K562 (cell line): ENCODE data around the gene C1QTNF12. TPM values are rescaled to one million over a fixed set of nuclear protein-coding genes. Genes with fewer than 3 reads are reported as not detected.

Experiments
- ATAC-seq: fragments of 200-7000 bp; cut with Tn5 transposase; 3 replicates; pipeline ENCODE4 v1.9.1; 2020; ENCODE audit warnings: moderate library complexity
- BruUV-seq: library from RNA; stranded (reverse); fragments of 400-500 nt; replicated peaks from 2 replicates; lab custom pipeline; 2021; lab: Mats Ljungman, UMichigan
- CTCF ChIA-PET: fragments of 300-600 bp; formaldehyde crosslinking; extraction: SDS; loops from one replicate; lab custom pipeline; 2021; ENCODE audit warnings: low intra/inter-chr PET ratio; lab: Yijun Ruan, JAX
- POLR2A ChIA-PET: fragments of 300-600, 350-650 bp; sonication (Branson Sonifier 250); formaldehyde crosslinking; extraction: SDS; loops from one replicate; lab custom pipeline; 2021; ENCODE audit warnings: antibody characterized with exemption, inconsistent platforms; lab: Yijun Ruan, JAX
- DNase-seq, 4 experiments: peaks; one replicate each; pipeline versions ENCODE4 v3.0.0 to v3.0.0-alpha.2; 2011 to 2018; ENCODE audit warnings: low spot score in 3 of 4, mixed read lengths in 3 of 4; ENCODE audit errors: extremely low read depth in 1 of 4
- FAIRE-seq: peaks from 2 replicates; lab custom pipeline; 2011; peaks lifted over from hg19 to GRCh38; lab: Jason Lieb, UNC
- H2AFZ ChIP-seq: 2 replicates; pipeline ENCODE4 v1.6.0; 2011; ENCODE audit warnings: low read depth, low read length, control low read depth, inconsistent platforms
- H3K27ac ChIP-seq: fragments of 200-600 bp; 3 replicates; pipeline ENCODE4 v1.8.0; 2011; ENCODE audit warnings: low read depth, mild to moderate bottlenecking, control low read depth, inconsistent platforms, low read length, moderate library complexity, mixed read lengths; ENCODE audit errors: extremely low read depth
- H3K27me3 ChIP-seq, 2 experiments: fragments of 300-600 bp in 1 of 2; 2 replicates in 1 of 2; 3 replicates in 1 of 2; pipeline versions ENCODE4 v1.6.0 to v1.8.0; 2011; ENCODE audit warnings: inconsistent platforms in 2 of 2, low read length in 2 of 2, mild to moderate bottlenecking in 1 of 2, mixed read lengths in 1 of 2, moderate library complexity in 1 of 2; ENCODE audit not compliant: control insufficient read depth in 2 of 2, insufficient read depth in 2 of 2
- H3K36me3 ChIP-seq: fragments of 300-600 bp; 3 replicates; pipeline ENCODE4 v1.8.0; 2011; ENCODE audit warnings: mild to moderate bottlenecking, low read length, inconsistent platforms; ENCODE audit not compliant: control insufficient read depth, insufficient read depth
- H3K4me1 ChIP-seq, 2 experiments: fragments of 200-600 bp in 1 of 2; replicated peaks in 1 of 2; 2 replicates in 1 of 2; 3 replicates in 1 of 2; pipeline versions ENCODE4 v1.5.1 to v1.8.0; 2011; ENCODE audit warnings: inconsistent platforms in 2 of 2, low read length in 2 of 2, mild to moderate bottlenecking in 1 of 2, mixed read lengths in 1 of 2, moderate library complexity in 1 of 2; ENCODE audit not compliant: control insufficient read depth in 2 of 2, insufficient read depth in 2 of 2
- H3K4me2 ChIP-seq: 2 replicates; pipeline ENCODE4 v1.6.1; 2011; ENCODE audit warnings: low read length, control low read depth, inconsistent platforms, mixed read lengths; ENCODE audit not compliant: insufficient read depth
- H3K4me3 ChIP-seq: fragments of 200-600 bp; sonication (generic), shearing (Covaris generic); 2 replicates; pipeline ENCODE4 v1.5.1; 2016; ENCODE audit warnings: control low read depth, inconsistent platforms
- H3K79me2 ChIP-seq: fragments of 200-600 bp; 3 replicates; pipeline ENCODE4 v1.8.0; 2011; ENCODE audit warnings: low read length, inconsistent platforms; ENCODE audit not compliant: control insufficient read depth, insufficient read depth
- H3K9ac ChIP-seq, 2 experiments: 2 replicates each; pipeline versions ENCODE4 v1.6.0 to v1.6.1; 2011; ENCODE audit warnings: low read depth in 2 of 2, low read length in 2 of 2, control low read depth in 1 of 2, inconsistent platforms in 1 of 2, mild to moderate bottlenecking in 1 of 2, mixed read lengths in 1 of 2; ENCODE audit not compliant: insufficient read depth in 1 of 2
- H3K9me1 ChIP-seq: one replicate; pipeline ENCODE4 v1.6.0; 2011; ENCODE audit warnings: inconsistent platforms, mild to moderate bottlenecking, low read length, moderate library complexity; ENCODE audit not compliant: control insufficient read depth, insufficient read depth
- H3K9me3 ChIP-seq: replicated peaks from 2 replicates; pipeline ENCODE4 v1.5.1; 2011; ENCODE audit warnings: low read depth, low read length, inconsistent platforms; ENCODE audit not compliant: control insufficient read depth, insufficient read depth
- H4K20me1 ChIP-seq: replicated peaks from 2 replicates; pipeline ENCODE4 v1.6.1; 2011; ENCODE audit warnings: low read length, inconsistent platforms, mixed read lengths; ENCODE audit not compliant: control insufficient read depth, insufficient read depth
- CBFA2T2 ChIP-seq: fragments of 450-650 bp; conservative IDR thresholded peaks from 2 replicates; pipeline ENCODE4 v1.6.1; 2017; ENCODE audit warnings: mild to moderate bottlenecking
- CREB1 ChIP-seq, 2 experiments: sonication (generic) in 1 of 2; formaldehyde crosslinking in 1 of 2; IDR thresholded peaks; 2 replicates each; pipeline versions ENCODE4 v1.6.1 to v1.8.0; 2012 to 2022; ENCODE audit warnings: inconsistent platforms in 1 of 2, mild to moderate bottlenecking in 1 of 2, missing genetic modification reagents in 1 of 2, moderate library complexity in 1 of 2
- EGR1 ChIP-seq: fragments of 450-650 bp; conservative IDR thresholded peaks from 2 replicates; pipeline ENCODE4 v1.6.1; 2017; ENCODE audit warnings: mild to moderate bottlenecking
- FIP1L1 ChIP-seq: fragments of 200-400 bp; formaldehyde crosslinking; IDR thresholded peaks from 2 replicates; pipeline ENCODE4 v1.6.1; 2018; ENCODE audit warnings: mild to moderate bottlenecking, low read depth, low read length; ENCODE audit not compliant: poor library complexity, severe bottlenecking
- KAT8 ChIP-seq: fragments of 450-650 bp; IDR thresholded peaks from 2 replicates; pipeline ENCODE4 v1.6.1; 2016; ENCODE audit warnings: low read depth, mild to moderate bottlenecking
- NBN ChIP-seq: fragments of 450-650 bp; IDR thresholded peaks from 2 replicates; pipeline ENCODE4 v1.6.1; 2016; ENCODE audit warnings: low read depth, mild to moderate bottlenecking
- RCOR1 ChIP-seq, 2 experiments: IDR thresholded peaks; 2 replicates each; pipeline ENCODE4 v1.6.1; 2012; ENCODE audit warnings: low read depth in 2 of 2, low read length in 2 of 2, borderline replicate concordance in 1 of 2, improper control_type of control experiment in 1 of 2
- SMAD1 ChIP-seq: fragments of 150-350 bp; IDR thresholded peaks from 2 replicates; pipeline ENCODE4 v1.6.1; 2014; ENCODE audit warnings: low read length, low read depth; ENCODE audit not compliant: partially characterized antibody
- STAT5A ChIP-seq: IDR thresholded peaks from 2 replicates; pipeline ENCODE4 v1.6.1; 2012; ENCODE audit warnings: low read length, inconsistent platforms, borderline replicate concordance
- STAT5B ChIP-seq: fragments of 250-450 bp; sonication (Bioruptor Pico); IDR thresholded peaks from 2 replicates; pipeline ENCODE4 v1.8.0; 2021; ENCODE audit warnings: mild to moderate bottlenecking, inconsistent platforms
- TCF7L2 ChIP-seq: fragments of 150-350 bp; IDR thresholded peaks from 2 replicates; pipeline ENCODE4 v1.6.1; 2016; ENCODE audit warnings: low read depth, mild to moderate bottlenecking, low read length, moderate library complexity
- XRCC4 ChIP-seq: IDR thresholded peaks from one replicate; pipeline ENCODE4 v1.6.1; 2011; ENCODE audit not compliant: insufficient read depth, insufficient read length; ENCODE audit errors: extremely low read depth
- YY1 ChIP-seq, 3 experiments: IDR thresholded peaks; 2 replicates each; pipeline ENCODE4 v1.6.1; 2011; ENCODE audit warnings: low read length in 2 of 3, mild to moderate bottlenecking in 2 of 3, moderate library complexity in 2 of 3, borderline replicate concordance in 1 of 3, control low read depth in 1 of 3, low read depth in 1 of 3; ENCODE audit not compliant: insufficient read depth in 3 of 3, insufficient replicate concordance in 2 of 3, control insufficient read depth in 1 of 3, insufficient read length in 1 of 3; ENCODE audit errors: extremely low read depth in 1 of 3
- ZNF589 ChIP-seq: fragments of 200-800 bp; sonication (Bioruptor generic); IDR thresholded peaks from 2 replicates; pipeline ENCODE4 v1.6.1; 2016; ENCODE audit warnings: low read depth, missing genetic modification characterization, missing compliant biosample characterization
- WGBS: fragments of 100-300 bp; shearing (Covaris generic); methylation state at CpG from one replicate; pipeline ENCODE4 v1.1.6; 2016; ENCODE audit warnings: low coverage, mixed read lengths; ENCODE audit not compliant: insufficient coverage; ENCODE audit errors: missing lambda C conversion rate; 5-methylcytosine and 5-hydroxymethylcytosine counted together
- in situ Hi-C: fragments of 300-500 bp; cut with MboI; formaldehyde crosslinking; loops from 4 replicates; pipeline ENCODE4 v1.15.0; 2018; ENCODE audit warnings: inconsistent platforms, mixed read lengths
- intact Hi-C: fragments of 100-400 bp; cut with micrococcal nuclease; formaldehyde crosslinking; loops from 2 replicates; pipeline ENCODE4 v1.14.2; 2022
- polyA plus RNA-seq, 8 experiments: library from polyadenylated mRNA; depleted of rRNA in 4 of 8; stranded (reverse) in 5 of 8; unstranded in 3 of 8; fragments of >200 nt; fragmentation: Nextera tagmentation in 2 of 8; fragmentation: Illumina TruSeq in 1 of 8; extraction: Ambion mirVana in 2 of 8; extraction: Trizol in 1 of 8; gene quantifications; 2 replicates each; pipeline versions ENCODE4 v1.2.1 to v1.2.3, GENCODE V29; 2011 to 2014; ENCODE audit warnings: inconsistent platforms in 1 of 8, missing spikeins in 1 of 8
- total RNA-seq, 7 experiments: library from RNA; depleted of rRNA in 6 of 7; stranded (reverse); fragments of >200 nt in 6 of 7; fragmentation: Illumina TruSeq in 2 of 7; extraction: Trizol in 2 of 7; gene quantifications; 2 replicates each; pipeline versions ENCODE4 v1.2.1 to v1.2.3, GENCODE V29; 2011 to 2021; ENCODE audit warnings: low replicate concordance in 1 of 7
- TF ChIP-seq, protein P1 (sequence below): fragments of 200-800 bp; sonication (Bioruptor generic); IDR thresholded peaks from 2 replicates; pipeline ENCODE4 v1.6.1; 2017; ENCODE audit warnings: missing genetic modification characterization, missing compliant biosample characterization
- TF ChIP-seq, protein P2 (sequence below), 2 experiments: fragments of 250-450 bp in 1 of 2; fragments of 450-650 bp in 1 of 2; sonication (Bioruptor Pico) in 1 of 2; IDR thresholded peaks; 2 replicates each; pipeline versions ENCODE4 v1.6.1 to v1.8.0; 2016 to 2021; ENCODE audit warnings: mild to moderate bottlenecking in 2 of 2, moderate library complexity in 2 of 2, missing compliant biosample characterization in 1 of 2, missing genetic modification characterization in 1 of 2
- TF ChIP-seq, protein P3 (sequence below), 3 experiments: IDR thresholded peaks in 2 of 3; conservative IDR thresholded peaks in 1 of 3; 2 replicates each; pipeline ENCODE4 v1.5.1; 2011 to 2012; ENCODE audit warnings: low read length in 3 of 3, mild to moderate bottlenecking in 3 of 3, control low read depth in 2 of 3, improper control_type of control experiment in 1 of 3, inconsistent platforms in 1 of 3, low read depth in 1 of 3, mixed read lengths in 1 of 3, moderate library complexity in 1 of 3; ENCODE audit not compliant: insufficient read depth in 2 of 3

C1QTNF12 gene
- total and polyA plus RNA-seq, 9 of the 15 experiments (the other 6 are each of a cell fraction or from before 2014, with no cell fraction given): 0.11 to 4.3 (median 0.93) TPM; not detected in 3

DNA sequence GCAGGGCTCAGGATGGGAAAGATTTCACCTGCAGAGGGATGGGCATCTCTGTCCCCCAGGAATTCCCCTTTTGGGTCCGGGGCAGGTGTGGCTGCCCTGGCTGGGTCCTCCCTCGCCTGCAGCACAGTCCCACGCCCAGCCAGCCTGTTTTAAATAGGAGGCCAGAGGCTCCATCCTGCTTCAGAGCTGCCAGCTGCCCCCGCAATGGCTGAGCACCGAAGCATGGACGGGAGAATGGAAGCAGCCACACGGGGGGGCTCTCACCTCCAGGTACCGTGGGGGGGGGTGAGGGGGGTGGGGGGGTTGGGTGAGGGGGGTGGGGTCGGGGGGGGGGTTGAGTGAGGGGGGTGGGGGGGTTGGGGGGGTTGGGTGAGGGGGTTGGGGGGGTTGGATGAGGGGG is 37.3 kb upstream of the C1QTNF12 start:
- CTCF ChIA-PET: no interaction called here
- 0% methylated on average over 7 of the region's 9 CpGs for WGBS
- FAIRE-seq: no peak
- H3K27ac ChIP-seq: no peak overlapping the region
- peaks cover 2 to 29% of the 10 kb centered on the region in 2 experiments; a peak in 3 of 5 replicates for H3K27me3 ChIP-seq
- peaks cover 3% of the 10 kb centered on the region; the same call in 1 of the 2 replicates for H4K20me1 ChIP-seq
- POLR2A ChIA-PET: no interaction called here
- peak; percentile 57 for ATAC-seq
- peaks cover 0 to 69% of the 10 kb centered on the region in 2 experiments; a peak in 3 of 5 replicates for H3K4me1 ChIP-seq
- no peaks in the 10 kb centered on the region for H3K36me3 ChIP-seq
- H3K4me2 ChIP-seq: no peak overlapping the region
- H3K9me1 ChIP-seq: peaks cover 3% of the 10 kb centered on the region
- BruUV-seq: no TSS peak
- no peaks in the 10 kb centered on the region for H3K9me3 ChIP-seq
- in situ Hi-C loops (no loop called here), intact Hi-C loops (no loop called here)
- H2AFZ ChIP-seq: no peak overlapping the region
- peak; percentile 56 to 82 (median 66) for DNase-seq
- H3K4me3 ChIP-seq: no peak overlapping the region
- no peaks in the 10 kb centered on the region for H3K79me2 ChIP-seq
- H3K9ac ChIP-seq: no peak overlapping the region
- TF ChIP-seq TCF7L2 (no peak), STAT5A (no peak), EGR1 (peak; percentile 72), CREB1 (IDR thresholded peaks at IDR 0.05) (no peak), CREB1 (CRISPR knock-in tag; IDR thresholded peaks at IDR 0.05) (no peak), FIP1L1 (no peak), NBN (no peak), STAT5B (CRISPR knock-in tag) (no peak), CBFA2T2 (no peak), RCOR1 (IDR thresholded peaks at IDR 0.05; ENCODE audit: borderline replicate concordance in 1 of 2, low read depth in 2 of 2, low read length in 2 of 2) (no peak), ZNF589 (no peak), YY1 (IDR thresholded peaks at IDR 0.05; ENCODE audit: borderline replicate concordance in 1 of 3, control insufficient read depth in 1 of 3, extremely low read depth in 1 of 3, insufficient read depth in 3 of 3, insufficient read length in 1 of 3, insufficient replicate concordance in 2 of 3, low read depth in 1 of 3, low read length in 2 of 3) (peak in 1 of 3 experiments; percentile 68), KAT8 (no peak), SMAD1 (no peak), XRCC4 (no peak)
- TF ChIP-seq, protein P1, sequence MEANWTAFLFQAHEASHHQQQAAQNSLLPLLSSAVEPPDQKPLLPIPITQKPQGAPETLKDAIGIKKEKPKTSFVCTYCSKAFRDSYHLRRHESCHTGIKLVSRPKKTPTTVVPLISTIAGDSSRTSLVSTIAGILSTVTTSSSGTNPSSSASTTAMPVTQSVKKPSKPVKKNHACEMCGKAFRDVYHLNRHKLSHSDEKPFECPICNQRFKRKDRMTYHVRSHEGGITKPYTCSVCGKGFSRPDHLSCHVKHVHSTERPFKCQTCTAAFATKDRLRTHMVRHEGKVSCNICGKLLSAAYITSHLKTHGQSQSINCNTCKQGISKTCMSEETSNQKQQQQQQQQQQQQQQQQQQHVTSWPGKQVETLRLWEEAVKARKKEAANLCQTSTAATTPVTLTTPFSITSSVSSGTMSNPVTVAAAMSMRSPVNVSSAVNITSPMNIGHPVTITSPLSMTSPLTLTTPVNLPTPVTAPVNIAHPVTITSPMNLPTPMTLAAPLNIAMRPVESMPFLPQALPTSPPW (CRISPR knock-in tag): peak; percentile 80
- TF ChIP-seq, protein P2, sequence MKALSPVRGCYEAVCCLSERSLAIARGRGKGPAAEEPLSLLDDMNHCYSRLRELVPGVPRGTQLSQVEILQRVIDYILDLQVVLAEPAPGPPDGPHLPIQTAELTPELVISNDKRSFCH (CRISPR knock-in tag; IDR thresholded peaks at IDR 0.05): no peak
- TF ChIP-seq, protein P2 (tag; IDR thresholded peaks at IDR 0.05): no peak
- TF ChIP-seq, protein P3, sequence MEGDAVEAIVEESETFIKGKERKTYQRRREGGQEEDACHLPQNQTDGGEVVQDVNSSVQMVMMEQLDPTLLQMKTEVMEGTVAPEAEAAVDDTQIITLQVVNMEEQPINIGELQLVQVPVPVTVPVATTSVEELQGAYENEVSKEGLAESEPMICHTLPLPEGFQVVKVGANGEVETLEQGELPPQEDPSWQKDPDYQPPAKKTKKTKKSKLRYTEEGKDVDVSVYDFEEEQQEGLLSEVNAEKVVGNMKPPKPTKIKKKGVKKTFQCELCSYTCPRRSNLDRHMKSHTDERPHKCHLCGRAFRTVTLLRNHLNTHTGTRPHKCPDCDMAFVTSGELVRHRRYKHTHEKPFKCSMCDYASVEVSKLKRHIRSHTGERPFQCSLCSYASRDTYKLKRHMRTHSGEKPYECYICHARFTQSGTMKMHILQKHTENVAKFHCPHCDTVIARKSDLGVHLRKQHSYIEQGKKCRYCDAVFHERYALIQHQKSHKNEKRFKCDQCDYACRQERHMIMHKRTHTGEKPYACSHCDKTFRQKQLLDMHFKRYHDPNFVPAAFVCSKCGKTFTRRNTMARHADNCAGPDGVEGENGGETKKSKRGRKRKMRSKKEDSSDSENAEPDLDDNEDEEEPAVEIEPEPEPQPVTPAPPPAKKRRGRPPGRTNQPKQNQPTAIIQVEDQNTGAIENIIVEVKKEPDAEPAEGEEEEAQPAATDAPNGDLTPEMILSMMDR (IDR thresholded peaks at IDR 0.05 in 2 of 3, conservative IDR thresholded peaks at IDR 0.05 in 1 of 3; ENCODE audit: insufficient read depth in 2 of 3, low read depth in 1 of 3, low read length in 3 of 3): peak; percentile 14 to 41 (median 19); a peak in 2 of 6 replicates
